Measurements from ENCODE around the gene THPO.

DNA sequence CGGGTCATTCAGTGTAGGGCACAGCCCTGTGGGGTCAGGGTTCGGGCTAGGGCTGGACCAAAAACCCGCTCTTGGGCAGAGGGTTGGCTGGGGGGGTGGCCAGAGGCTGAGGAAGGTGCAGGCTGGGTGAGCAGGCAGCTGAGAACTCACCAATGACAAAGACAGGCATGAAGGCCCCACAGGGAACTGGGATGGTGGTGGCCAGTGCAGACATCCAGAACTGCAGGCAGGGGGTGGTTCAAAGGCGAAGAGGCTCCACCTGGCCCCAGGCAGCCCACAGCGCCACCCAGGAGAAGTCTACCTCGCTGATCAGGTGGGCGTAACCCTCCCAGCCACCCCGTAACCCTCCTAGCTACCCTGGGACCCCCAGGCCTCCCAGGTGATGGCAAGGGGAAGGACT, 23.3 kb downstream of the THPO start:
- TF ChIP-seq, protein P1, sequence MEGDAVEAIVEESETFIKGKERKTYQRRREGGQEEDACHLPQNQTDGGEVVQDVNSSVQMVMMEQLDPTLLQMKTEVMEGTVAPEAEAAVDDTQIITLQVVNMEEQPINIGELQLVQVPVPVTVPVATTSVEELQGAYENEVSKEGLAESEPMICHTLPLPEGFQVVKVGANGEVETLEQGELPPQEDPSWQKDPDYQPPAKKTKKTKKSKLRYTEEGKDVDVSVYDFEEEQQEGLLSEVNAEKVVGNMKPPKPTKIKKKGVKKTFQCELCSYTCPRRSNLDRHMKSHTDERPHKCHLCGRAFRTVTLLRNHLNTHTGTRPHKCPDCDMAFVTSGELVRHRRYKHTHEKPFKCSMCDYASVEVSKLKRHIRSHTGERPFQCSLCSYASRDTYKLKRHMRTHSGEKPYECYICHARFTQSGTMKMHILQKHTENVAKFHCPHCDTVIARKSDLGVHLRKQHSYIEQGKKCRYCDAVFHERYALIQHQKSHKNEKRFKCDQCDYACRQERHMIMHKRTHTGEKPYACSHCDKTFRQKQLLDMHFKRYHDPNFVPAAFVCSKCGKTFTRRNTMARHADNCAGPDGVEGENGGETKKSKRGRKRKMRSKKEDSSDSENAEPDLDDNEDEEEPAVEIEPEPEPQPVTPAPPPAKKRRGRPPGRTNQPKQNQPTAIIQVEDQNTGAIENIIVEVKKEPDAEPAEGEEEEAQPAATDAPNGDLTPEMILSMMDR (IDR thresholded peaks at IDR 0.05): no peak
- TF ChIP-seq EZH2 (IDR thresholded peaks at IDR 0.05) (no peak), EZH2phosphoT487 (IDR thresholded peaks at IDR 0.05) (no peak)

Measured in neural progenitor cell (in vitro differentiated cells).